A549 (cell line): ENCODE data around the gene TCEA3.

Source experiments
- CTCF ChIP-seq: fragments of >200 bp; sonication (Bioruptor Twin); formaldehyde crosslinking; IDR thresholded peaks from 3 replicates; pipeline ENCODE4 v1.5.1; 2016
- EP300 ChIP-seq, 2 experiments: fragments of >200 bp; sonication (Bioruptor Twin); formaldehyde crosslinking; IDR thresholded peaks; 2 replicates in 1 of 2; 3 replicates in 1 of 2; pipeline ENCODE4 v1.6.1; 2016 to 2017
- ESRRA ChIP-seq: fragments of 150-350 bp; IDR thresholded peaks from 2 replicates; pipeline ENCODE4 v1.6.1; 2014; ENCODE audit warnings: mild to moderate bottlenecking, low read length, borderline replicate concordance
- RFX5 ChIP-seq: fragments of 450-650 bp; IDR thresholded peaks from 2 replicates; pipeline ENCODE4 v1.7.1; 2014; ENCODE audit warnings: antibody characterized with exemption, mild to moderate bottlenecking, moderate library complexity
- SMC3 ChIP-seq: fragments of >200 bp; sonication (Bioruptor Twin); formaldehyde crosslinking; IDR thresholded peaks from 3 replicates; pipeline ENCODE4 v1.6.1; 2018; ENCODE audit warnings: inconsistent platforms
- SREBF2 ChIP-seq: fragments of 450-650 bp; IDR thresholded peaks from 2 replicates; pipeline ENCODE4 v1.6.1; 2014; ENCODE audit warnings: mild to moderate bottlenecking, moderate library complexity
- TF ChIP-seq, protein P1 (sequence below): fragments of 200-600 bp; sonication (generic); IDR thresholded peaks from 2 replicates; pipeline ENCODE4 v1.6.1; 2016; ENCODE audit warnings: antibody characterized with exemption, mild to moderate bottlenecking, moderate library complexity
- TF ChIP-seq, protein P2 (sequence below): fragments of >200 bp; sonication (Bioruptor Twin); formaldehyde crosslinking; IDR thresholded peaks from 3 replicates; pipeline ENCODE4 v1.6.1; 2016

DNA sequence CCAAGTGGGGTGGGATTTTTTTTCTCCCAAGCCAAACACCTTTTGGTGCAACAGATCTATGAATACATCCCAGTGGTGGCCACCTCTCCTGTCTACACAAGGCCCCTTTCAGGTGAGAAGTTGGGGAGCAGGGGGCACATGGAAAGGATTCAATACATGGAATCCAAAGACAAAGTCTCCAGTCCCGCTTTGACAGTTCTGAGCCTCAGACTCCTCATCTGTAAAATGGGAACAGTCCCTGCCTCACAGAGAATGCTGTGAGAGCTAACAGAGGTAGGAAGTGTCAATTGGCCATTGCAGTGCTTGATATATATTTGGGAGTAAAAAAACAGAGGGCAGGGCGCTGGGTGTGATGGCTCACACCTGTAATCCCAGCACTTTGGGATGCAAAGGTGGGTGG is 28.2 kb downstream of the TCEA3 start:
- TF ChIP-seq CTCF, result no peak
- TF ChIP-seq ESRRA, result no peak
- TF ChIP-seq RFX5, result no peak
- TF ChIP-seq SMC3, result no peak
- TF ChIP-seq SREBF2, result no peak
- TF ChIP-seq, protein P1, sequence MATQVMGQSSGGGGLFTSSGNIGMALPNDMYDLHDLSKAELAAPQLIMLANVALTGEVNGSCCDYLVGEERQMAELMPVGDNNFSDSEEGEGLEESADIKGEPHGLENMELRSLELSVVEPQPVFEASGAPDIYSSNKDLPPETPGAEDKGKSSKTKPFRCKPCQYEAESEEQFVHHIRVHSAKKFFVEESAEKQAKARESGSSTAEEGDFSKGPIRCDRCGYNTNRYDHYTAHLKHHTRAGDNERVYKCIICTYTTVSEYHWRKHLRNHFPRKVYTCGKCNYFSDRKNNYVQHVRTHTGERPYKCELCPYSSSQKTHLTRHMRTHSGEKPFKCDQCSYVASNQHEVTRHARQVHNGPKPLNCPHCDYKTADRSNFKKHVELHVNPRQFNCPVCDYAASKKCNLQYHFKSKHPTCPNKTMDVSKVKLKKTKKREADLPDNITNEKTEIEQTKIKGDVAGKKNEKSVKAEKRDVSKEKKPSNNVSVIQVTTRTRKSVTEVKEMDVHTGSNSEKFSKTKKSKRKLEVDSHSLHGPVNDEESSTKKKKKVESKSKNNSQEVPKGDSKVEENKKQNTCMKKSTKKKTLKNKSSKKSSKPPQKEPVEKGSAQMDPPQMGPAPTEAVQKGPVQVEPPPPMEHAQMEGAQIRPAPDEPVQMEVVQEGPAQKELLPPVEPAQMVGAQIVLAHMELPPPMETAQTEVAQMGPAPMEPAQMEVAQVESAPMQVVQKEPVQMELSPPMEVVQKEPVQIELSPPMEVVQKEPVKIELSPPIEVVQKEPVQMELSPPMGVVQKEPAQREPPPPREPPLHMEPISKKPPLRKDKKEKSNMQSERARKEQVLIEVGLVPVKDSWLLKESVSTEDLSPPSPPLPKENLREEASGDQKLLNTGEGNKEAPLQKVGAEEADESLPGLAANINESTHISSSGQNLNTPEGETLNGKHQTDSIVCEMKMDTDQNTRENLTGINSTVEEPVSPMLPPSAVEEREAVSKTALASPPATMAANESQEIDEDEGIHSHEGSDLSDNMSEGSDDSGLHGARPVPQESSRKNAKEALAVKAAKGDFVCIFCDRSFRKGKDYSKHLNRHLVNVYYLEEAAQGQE, result no peak
- TF ChIP-seq, protein P2, sequence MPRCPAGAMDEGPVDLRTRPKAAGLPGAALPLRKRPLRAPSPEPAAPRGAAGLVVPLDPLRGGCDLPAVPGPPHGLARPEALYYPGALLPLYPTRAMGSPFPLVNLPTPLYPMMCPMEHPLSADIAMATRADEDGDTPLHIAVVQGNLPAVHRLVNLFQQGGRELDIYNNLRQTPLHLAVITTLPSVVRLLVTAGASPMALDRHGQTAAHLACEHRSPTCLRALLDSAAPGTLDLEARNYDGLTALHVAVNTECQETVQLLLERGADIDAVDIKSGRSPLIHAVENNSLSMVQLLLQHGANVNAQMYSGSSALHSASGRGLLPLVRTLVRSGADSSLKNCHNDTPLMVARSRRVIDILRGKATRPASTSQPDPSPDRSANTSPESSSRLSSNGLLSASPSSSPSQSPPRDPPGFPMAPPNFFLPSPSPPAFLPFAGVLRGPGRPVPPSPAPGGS, result no peak
- no peak for TF ChIP-seq EP300 (IDR thresholded peaks at IDR 0.05)
